ENCODE data around the gene MME. TPM values are rescaled to one million over a fixed set of nuclear protein-coding genes. Genes with fewer than 3 reads are reported as not detected.

Gene MME
- total and polyA plus RNA-seq, 9 donors: 9.4 to 25.1 (median 15.3) TPM

DNA sequence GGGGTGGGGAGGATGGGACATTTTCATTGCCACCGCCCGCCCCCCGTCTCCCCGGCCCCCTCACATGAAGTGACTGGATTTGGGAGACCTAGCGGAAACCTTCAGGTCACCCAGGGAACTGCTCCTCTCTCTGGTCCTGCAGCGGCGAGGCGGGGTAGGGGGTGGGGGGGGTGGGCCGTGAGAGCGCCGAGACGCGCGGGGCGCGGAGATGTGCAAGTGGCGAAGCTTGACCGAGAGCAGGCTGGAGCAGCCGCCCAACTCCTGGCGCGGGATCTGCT, 712 bp upstream of the MME start:
- WGBS (ENCODE audit: insufficient coverage): 0% methylated on average over 4 of the region's 21 CpGs
- peak; percentile 29 for DNase-seq
- peaks cover 5% of the 10 kb centered on the region for H3K4me1 ChIP-seq (ENCODE audit: control insufficient read depth, insufficient read depth, low read length)
- H3K4me3 ChIP-seq (ENCODE audit: low read length): peak overlapping the region; percentile 55
- H3K27ac ChIP-seq (ENCODE audit: low read length): no peak overlapping the region
- peaks cover 30% of the 10 kb centered on the region for H3K27me3 ChIP-seq (ENCODE audit: control insufficient read depth, insufficient read depth, low read length)
- H3K9me3 ChIP-seq (replicated peaks; ENCODE audit: control insufficient read depth, low read depth, low read length): no peaks in the 10 kb centered on the region
- H3K36me3 ChIP-seq (ENCODE audit: control insufficient read depth, insufficient read depth, low read length): no peaks in the 10 kb centered on the region

DNA sequence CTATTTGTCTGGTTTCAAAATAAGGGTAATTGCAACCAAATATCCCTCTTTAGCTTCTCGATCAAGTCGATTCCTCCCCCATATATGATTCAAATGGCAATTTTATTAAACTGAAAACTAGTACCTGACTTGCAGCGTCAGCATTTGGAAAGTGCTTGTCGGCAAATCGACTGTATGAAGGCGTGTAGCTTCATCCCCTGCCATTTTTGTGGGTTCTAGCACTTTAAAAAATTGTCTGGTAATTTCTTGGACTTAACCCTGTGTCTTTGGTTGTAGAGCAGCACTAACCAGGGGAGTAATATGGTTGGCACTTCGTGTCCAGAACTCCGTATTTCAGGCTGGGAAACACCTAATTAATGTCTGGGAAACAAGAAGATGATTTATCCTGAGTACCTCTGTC, 573 bp downstream of the MME start:
- DNase-seq: peak; percentile 41
- peak overlapping the region; percentile 55 for H3K4me3 ChIP-seq (ENCODE audit: low read length)
- H3K9me3 ChIP-seq (replicated peaks; ENCODE audit: control insufficient read depth, low read depth, low read length): no peaks in the 10 kb centered on the region
- H3K27ac ChIP-seq (ENCODE audit: low read length): no peak overlapping the region
- 8% methylated on average over 5 of the region's 8 CpGs for WGBS (ENCODE audit: insufficient coverage)
- H3K4me1 ChIP-seq (ENCODE audit: control insufficient read depth, insufficient read depth, low read length): peaks cover 5% of the 10 kb centered on the region
- H3K27me3 ChIP-seq (ENCODE audit: control insufficient read depth, insufficient read depth, low read length): peaks cover 30% of the 10 kb centered on the region
- no peaks in the 10 kb centered on the region for H3K36me3 ChIP-seq (ENCODE audit: control insufficient read depth, insufficient read depth, low read length)

GRCh38 chr3:155083313-155083905, 3.3 kb downstream of the MME start:
- no peak for DNase-seq
- H3K36me3 ChIP-seq (ENCODE audit: control insufficient read depth, insufficient read depth, low read length): no peaks in the 10 kb centered on the region
- WGBS (ENCODE audit: insufficient coverage): no CpG with 5 or more reads among the region's 2 CpGs
- H3K4me3 ChIP-seq (ENCODE audit: low read length): no peak overlapping the region
- H3K9me3 ChIP-seq (replicated peaks; ENCODE audit: control insufficient read depth, low read depth, low read length): no peaks in the 10 kb centered on the region
- peaks cover 5% of the 10 kb centered on the region for H3K4me1 ChIP-seq (ENCODE audit: control insufficient read depth, insufficient read depth, low read length)
- H3K27ac ChIP-seq (ENCODE audit: low read length): no peak overlapping the region
- H3K27me3 ChIP-seq (ENCODE audit: control insufficient read depth, insufficient read depth, low read length): peaks cover 26% of the 10 kb centered on the region

- Histone ChIP-seq H3K9me3 (replicated peaks; ENCODE audit: control insufficient read depth, low read depth, low read length) (no peaks in the 10 kb centered on the region), H3K4me1 (ENCODE audit: control insufficient read depth, insufficient read depth, low read length) (no peaks in the 10 kb centered on the region), H3K27ac (ENCODE audit: low read length) (no peak overlapping the region), H3K36me3 (ENCODE audit: control insufficient read depth, insufficient read depth, low read length) (no peaks in the 10 kb centered on the region), H3K4me3 (ENCODE audit: low read length) (no peak overlapping the region), H3K27me3 (ENCODE audit: control insufficient read depth, insufficient read depth, low read length) (peaks cover 16% of the 10 kb centered on the region)
- DNase-seq: no peak
- no CpG with 5 or more reads among the region's 2 CpGs for WGBS (ENCODE audit: insufficient coverage)
Observed at GRCh38 chr3:155084567-155084966, 4.4 kb downstream of the MME start.

GRCh38 chr3:155086051-155086450, 5.9 kb downstream of the MME start:
- Histone ChIP-seq H3K4me3 (ENCODE audit: low read length) (no peak overlapping the region), H3K27ac (ENCODE audit: low read length) (no peak overlapping the region), H3K9me3 (replicated peaks; ENCODE audit: control insufficient read depth, low read depth, low read length) (no peaks in the 10 kb centered on the region), H3K4me1 (ENCODE audit: control insufficient read depth, insufficient read depth, low read length) (no peaks in the 10 kb centered on the region), H3K27me3 (ENCODE audit: control insufficient read depth, insufficient read depth, low read length) (peaks cover 3% of the 10 kb centered on the region), H3K36me3 (ENCODE audit: control insufficient read depth, insufficient read depth, low read length) (no peaks in the 10 kb centered on the region)
- WGBS (ENCODE audit: insufficient coverage): 87% methylated on average over 1 of the region's 1 CpG
- DNase-seq: no peak

DNA sequence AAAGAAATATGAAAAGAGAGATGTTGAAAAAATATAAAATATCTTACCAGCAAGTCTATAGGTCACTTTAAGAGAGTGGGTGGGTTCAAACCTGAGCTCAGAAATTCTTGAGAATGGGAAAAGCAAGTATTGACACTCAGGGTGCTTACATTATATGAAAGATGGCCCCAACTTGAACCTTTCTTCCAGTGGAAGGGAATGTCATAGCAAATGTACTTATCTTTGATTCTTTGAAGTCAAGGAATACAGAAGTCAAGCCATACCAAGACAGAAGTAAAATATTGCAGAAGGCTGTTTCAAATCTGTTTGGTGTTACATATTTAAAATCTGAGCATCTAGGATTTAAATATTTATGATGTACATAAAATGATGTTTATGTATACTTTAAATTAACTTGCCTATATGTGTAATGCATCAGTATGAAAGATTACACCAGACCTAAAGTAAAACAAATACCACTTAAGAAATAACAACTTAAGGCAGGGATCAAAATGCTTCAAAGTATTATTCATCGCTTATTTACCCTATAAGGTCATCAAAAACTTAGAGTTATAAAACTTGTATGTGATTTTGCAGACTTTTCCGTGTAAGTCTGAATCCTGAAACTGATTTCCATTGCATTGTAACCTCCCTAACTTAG, 8.7 kb downstream of the MME start:
- Histone ChIP-seq H3K9me3 (replicated peaks; ENCODE audit: control insufficient read depth, low read depth, low read length) (no peaks in the 10 kb centered on the region), H3K27ac (ENCODE audit: low read length) (no peak overlapping the region), H3K27me3 (ENCODE audit: control insufficient read depth, insufficient read depth, low read length) (no peaks in the 10 kb centered on the region), H3K4me1 (ENCODE audit: control insufficient read depth, insufficient read depth, low read length) (no peaks in the 10 kb centered on the region), H3K36me3 (ENCODE audit: control insufficient read depth, insufficient read depth, low read length) (no peaks in the 10 kb centered on the region), H3K4me3 (ENCODE audit: low read length) (no peak overlapping the region)
- WGBS (ENCODE audit: insufficient coverage): no CpG with 5 or more reads among the region's 2 CpGs
- DNase-seq: no peak

GRCh38 chr3:155089495-155089894, 9.4 kb downstream of the MME start:
- Histone ChIP-seq H3K36me3 (ENCODE audit: control insufficient read depth, insufficient read depth, low read length) (no peaks in the 10 kb centered on the region), H3K27me3 (ENCODE audit: control insufficient read depth, insufficient read depth, low read length) (no peaks in the 10 kb centered on the region), H3K27ac (ENCODE audit: low read length) (no peak overlapping the region), H3K4me1 (ENCODE audit: control insufficient read depth, insufficient read depth, low read length) (no peaks in the 10 kb centered on the region), H3K4me3 (ENCODE audit: low read length) (no peak overlapping the region), H3K9me3 (replicated peaks; ENCODE audit: control insufficient read depth, low read depth, low read length) (no peaks in the 10 kb centered on the region)
- 66% methylated on average over 2 of the region's 7 CpGs for WGBS (ENCODE audit: insufficient coverage)
- DNase-seq: no peak

GRCh38 chr3:155093261-155093660, 13.1 kb downstream of the MME start:
- DNase-seq: no peak
- H3K27ac ChIP-seq (ENCODE audit: low read length): no peak overlapping the region
- H3K27me3 ChIP-seq (ENCODE audit: control insufficient read depth, insufficient read depth, low read length): no peaks in the 10 kb centered on the region
- 70% methylated on average over 3 of the region's 7 CpGs for WGBS (ENCODE audit: insufficient coverage)
- no peaks in the 10 kb centered on the region for H3K9me3 ChIP-seq (replicated peaks; ENCODE audit: control insufficient read depth, low read depth, low read length)
- H3K36me3 ChIP-seq (ENCODE audit: control insufficient read depth, insufficient read depth, low read length): no peaks in the 10 kb centered on the region
- H3K4me3 ChIP-seq (ENCODE audit: low read length): no peak overlapping the region
- no peaks in the 10 kb centered on the region for H3K4me1 ChIP-seq (ENCODE audit: control insufficient read depth, insufficient read depth, low read length)

DNA sequence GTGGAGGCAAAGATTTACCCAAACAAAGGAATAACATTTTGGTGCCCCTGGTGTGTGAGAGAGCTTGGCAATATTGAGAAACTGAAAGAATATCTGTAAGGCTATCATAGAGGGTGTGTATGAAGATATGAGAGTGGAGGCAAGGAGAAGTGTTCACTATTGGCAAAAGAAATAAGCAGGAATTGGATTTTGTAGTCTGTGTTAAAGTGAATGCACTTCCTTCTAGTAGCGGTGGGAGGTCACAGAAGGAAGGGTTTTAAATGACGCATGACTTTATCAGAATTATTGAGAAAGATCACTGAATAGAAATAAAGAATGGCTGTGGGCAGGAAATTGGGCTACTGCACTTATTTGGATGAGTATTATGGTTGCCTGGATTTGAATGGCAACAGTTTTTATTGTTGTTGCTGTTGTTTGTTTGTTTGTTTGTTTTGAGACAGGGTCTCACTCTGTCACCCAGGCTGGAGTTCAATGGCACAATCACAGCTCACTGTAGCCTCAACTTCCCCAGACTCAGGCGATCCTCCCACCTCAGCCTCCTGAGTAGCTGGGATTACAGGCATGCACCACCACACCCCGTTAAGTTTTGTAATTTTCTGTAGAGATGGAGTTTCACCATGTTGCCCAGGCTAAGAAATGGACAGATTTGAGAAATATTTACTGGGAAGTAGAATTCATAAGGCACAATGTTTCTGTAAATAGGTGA, 16.3 kb downstream of the MME start:
- H3K9me3 ChIP-seq (replicated peaks; ENCODE audit: control insufficient read depth, low read depth, low read length): no peaks in the 10 kb centered on the region
- H3K4me3 ChIP-seq (ENCODE audit: low read length): no peak overlapping the region
- H3K4me1 ChIP-seq (ENCODE audit: control insufficient read depth, insufficient read depth, low read length): no peaks in the 10 kb centered on the region
- H3K27ac ChIP-seq (ENCODE audit: low read length): no peak overlapping the region
- 100% methylated on average over 3 of the region's 4 CpGs for WGBS (ENCODE audit: insufficient coverage)
- H3K36me3 ChIP-seq (ENCODE audit: control insufficient read depth, insufficient read depth, low read length): no peaks in the 10 kb centered on the region
- no peak for DNase-seq
- H3K27me3 ChIP-seq (ENCODE audit: control insufficient read depth, insufficient read depth, low read length): no peaks in the 10 kb centered on the region

DNA sequence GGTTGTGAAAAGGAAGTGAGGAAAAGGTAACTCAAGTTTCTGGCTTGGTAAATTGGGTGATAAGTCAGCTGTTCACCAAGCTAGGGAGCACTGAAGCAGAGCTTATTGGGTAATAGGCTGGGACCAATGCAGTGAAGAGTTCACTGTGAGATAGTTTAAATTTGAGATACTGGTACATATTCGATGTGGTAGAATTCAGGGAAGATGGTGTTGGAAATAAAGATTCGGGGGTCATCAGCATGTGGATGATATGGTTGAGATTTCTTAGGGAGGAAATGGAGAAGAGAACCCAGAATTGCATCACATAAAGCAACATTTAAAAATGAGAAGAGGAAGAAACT, 16.9 kb downstream of the MME start:
- H3K27ac ChIP-seq (ENCODE audit: low read length): no peak overlapping the region
- H3K36me3 ChIP-seq (ENCODE audit: control insufficient read depth, insufficient read depth, low read length): no peaks in the 10 kb centered on the region
- H3K9me3 ChIP-seq (replicated peaks; ENCODE audit: control insufficient read depth, low read depth, low read length): no peaks in the 10 kb centered on the region
- WGBS (ENCODE audit: insufficient coverage): no CpG with 5 or more reads among the region's 2 CpGs
- H3K4me3 ChIP-seq (ENCODE audit: low read length): no peak overlapping the region
- H3K4me1 ChIP-seq (ENCODE audit: control insufficient read depth, insufficient read depth, low read length): no peaks in the 10 kb centered on the region
- no peak for DNase-seq
- H3K27me3 ChIP-seq (ENCODE audit: control insufficient read depth, insufficient read depth, low read length): no peaks in the 10 kb centered on the region
